Measurements from ENCODE around the gene HIPK2.

- TF ChIP-seq POLR2A (IDR thresholded peaks at IDR 0.05; ENCODE audit: low read depth, low read length) (no peak), POLR2AphosphoS5 (IDR thresholded peaks at IDR 0.05; ENCODE audit: low read depth, low read length) (no peak), TAF1 (IDR thresholded peaks at IDR 0.05; ENCODE audit: borderline replicate concordance, low read depth, low read length) (no peak)
These were observed 74.8 kb downstream of the HIPK2 start for GRCh38 chr7:139702811-139703486.
